HepG2 (cell line): ENCODE measurements around the gene ST6GALNAC4. TPM values are rescaled to one million over a fixed set of nuclear protein-coding genes. Genes with fewer than 3 reads are reported as not detected.

Experiments used
- ARNTL ChIP-seq: sonication (generic); formaldehyde crosslinking; IDR thresholded peaks from 2 replicates; pipeline ENCODE4 v1.4.0; 2020; ENCODE audit warnings: mild to moderate bottlenecking, missing genetic modification reagents
- DZIP1 ChIP-seq: sonication (generic); formaldehyde crosslinking; IDR thresholded peaks from 2 replicates; pipeline ENCODE4 v1.5.0; 2020; ENCODE audit warnings: mild to moderate bottlenecking, missing genetic modification reagents
- EZH2 ChIP-seq: conservative IDR thresholded peaks from 2 replicates; pipeline ENCODE4 v1.6.1; 2012; ENCODE audit warnings: mild to moderate bottlenecking, low read depth, low read length, moderate library complexity
- FIP1L1 ChIP-seq: fragments of 200-400 bp; formaldehyde crosslinking; IDR thresholded peaks from 2 replicates; pipeline ENCODE4 v1.6.1; 2018; ENCODE audit warnings: low read depth, mild to moderate bottlenecking, low read length, moderate library complexity, borderline replicate concordance; ENCODE audit not compliant: insufficient read depth
- GPBP1L1 ChIP-seq: sonication (generic); formaldehyde crosslinking; IDR thresholded peaks from 2 replicates; pipeline ENCODE4 v1.5.0; 2020; ENCODE audit warnings: mild to moderate bottlenecking, missing genetic modification reagents
- JUNB ChIP-seq: sonication (generic); formaldehyde crosslinking; IDR thresholded peaks from 2 replicates; pipeline ENCODE4 v1.8.0; 2022; ENCODE audit warnings: missing genetic modification reagents, mild to moderate bottlenecking, borderline replicate concordance
- MNT ChIP-seq: fragments of 450-650 bp; IDR thresholded peaks from 2 replicates; pipeline ENCODE4 v1.6.1; 2016
- MTA1 ChIP-seq: sonication (generic); formaldehyde crosslinking; IDR thresholded peaks from 2 replicates; pipeline ENCODE4 v1.4.0; 2020; ENCODE audit warnings: missing genetic modification reagents, mild to moderate bottlenecking, borderline replicate concordance
- PAX8 ChIP-seq: sonication (generic); formaldehyde crosslinking; IDR thresholded peaks from 2 replicates; pipeline ENCODE4 v1.8.0; 2022; ENCODE audit warnings: mild to moderate bottlenecking, missing genetic modification reagents, borderline replicate concordance
- POGK ChIP-seq: sonication (generic); formaldehyde crosslinking; conservative IDR thresholded peaks from 2 replicates; pipeline ENCODE4 v1.8.0; 2022; ENCODE audit warnings: mild to moderate bottlenecking, moderate library complexity, missing genetic modification reagents
- SMARCE1 ChIP-seq: fragments of 450-650 bp; IDR thresholded peaks from 2 replicates; pipeline ENCODE4 v1.6.1; 2017; ENCODE audit warnings: borderline replicate concordance
- TRAFD1 ChIP-seq: sonication (generic); formaldehyde crosslinking; IDR thresholded peaks from 2 replicates; pipeline ENCODE4 v1.5.1; 2020; ENCODE audit warnings: missing genetic modification reagents, mild to moderate bottlenecking, borderline replicate concordance
- XRCC5 ChIP-seq: fragments of 200-400 bp; formaldehyde crosslinking; optimal IDR thresholded peaks from 2 replicates; pipeline ENCODE3; 2017; ENCODE audit warnings: mild to moderate bottlenecking, low read length
- ZNF263 ChIP-seq: sonication (generic); formaldehyde crosslinking; IDR thresholded peaks from 2 replicates; pipeline ENCODE4 v1.4.0; 2020; ENCODE audit warnings: missing genetic modification reagents
- ZNF562 ChIP-seq: sonication (generic); formaldehyde crosslinking; IDR thresholded peaks from 2 replicates; pipeline ENCODE4 v1.8.0; 2022; ENCODE audit warnings: missing genetic modification reagents, borderline replicate concordance
- ZNF580 ChIP-seq: IDR thresholded peaks from 2 replicates; pipeline ENCODE4 v1.6.1; 2016; ENCODE audit warnings: low read depth, borderline replicate concordance
- ZNF615 ChIP-seq: sonication (generic); formaldehyde crosslinking; IDR thresholded peaks from 2 replicates; pipeline ENCODE4 v1.5.0; 2020; ENCODE audit warnings: mild to moderate bottlenecking, missing genetic modification reagents, borderline replicate concordance
- polyA plus RNA-seq, 8 experiments: library from polyadenylated mRNA; depleted of rRNA in 3 of 8; stranded (reverse) in 7 of 8; unstranded in 1 of 8; fragments of >200 nt; fragmentation: Illumina TruSeq in 4 of 8; extraction: Trizol in 4 of 8; gene quantifications; 2 replicates each; pipeline versions ENCODE4 v1.2.1 to v1.2.3, GENCODE V29; 2011 to 2016; ENCODE audit warnings: low read depth in 4 of 8, missing spikeins in 1 of 8, mixed read lengths in 1 of 8; ENCODE audit not compliant: insufficient read depth in 1 of 8
- total RNA-seq, 5 experiments: library from RNA; depleted of rRNA; stranded (reverse); fragments of >200 nt; fragmentation: Illumina TruSeq; extraction: Trizol; gene quantifications; 2 replicates each; pipeline ENCODE4 v1.2.3, GENCODE V29; 2016; ENCODE audit warnings: low read depth in 1 of 5

The ST6GALNAC4 gene
- total and polyA plus RNA-seq, 2 of the 13 experiments (the other 11 are each of a cell fraction or from before 2014, with no cell fraction given): 18.8 to 27.7 TPM

- TF ChIP-seq TRAFD1: no peak
- no peak for TF ChIP-seq XRCC5
- TF ChIP-seq MTA1 (CRISPR knock-in tag): no peak
- no peak for TF ChIP-seq SMARCE1
- TF ChIP-seq ZNF580: no peak
- no peak for TF ChIP-seq ARNTL (CRISPR knock-in tag)
- no peak for TF ChIP-seq FIP1L1
- no peak for TF ChIP-seq JUNB (CRISPR knock-in tag)
- TF ChIP-seq DZIP1 (CRISPR knock-in tag): no peak
- TF ChIP-seq ZNF263 (CRISPR knock-in tag): peak; percentile 69
- TF ChIP-seq ZNF615 (CRISPR knock-in tag): no peak
- no peak for TF ChIP-seq POGK (CRISPR knock-in tag)
- no peak for TF ChIP-seq GPBP1L1 (CRISPR knock-in tag)
- no peak for TF ChIP-seq EZH2
- no peak for TF ChIP-seq ZNF562 (CRISPR knock-in tag)
- no peak for TF ChIP-seq MNT
- no peak for TF ChIP-seq PAX8 (CRISPR knock-in tag)
Observed at GRCh38 chr9:127918183-127919107, 1.6 kb upstream of the ST6GALNAC4 start (continued).
